GM12878 (cell line): Measurements from ENCODE around the gene LRBA. TPM values are rescaled to one million over a fixed set of nuclear protein-coding genes. Genes with fewer than 3 reads are reported as not detected.

Experiments
- ATAC-seq: fragments of 200-7000 bp; cut with Tn5 transposase; 3 replicates; pipeline ENCODE4 v1.9.1; 2020; ENCODE audit warnings: mild to moderate bottlenecking, moderate library complexity
- BruUV-seq: library from RNA; stranded (reverse); fragments of 400-500 nt; replicated peaks from 2 replicates; lab custom pipeline; 2021; lab: Mats Ljungman, UMichigan
- CTCF ChIA-PET: fragments of 300-600 bp; sonication (Branson Sonifier 250); formaldehyde crosslinking; extraction: SDS; loops from one replicate; lab custom pipeline; 2021; ENCODE audit warnings: inconsistent platforms; lab: Yijun Ruan, JAX
- POLR2A ChIA-PET: fragments of 350-600 bp; formaldehyde crosslinking; extraction: SDS; loops from one replicate; lab custom pipeline; 2021; ENCODE audit warnings: inconsistent platforms; lab: Charles Lee
- RAD21 ChIA-PET: fragments of 300-600 bp; sonication (Branson Sonifier 250); formaldehyde crosslinking; loops from one replicate; lab custom pipeline; 2023; ENCODE audit warnings: antibody characterized with exemption; ENCODE audit not compliant: unreplicated experiment; lab: Charles Lee
- SMC1A ChIA-PET: fragments of 300-600 bp; sonication (Branson Sonifier 250); formaldehyde crosslinking; loops from one replicate; lab custom pipeline; 2023; ENCODE audit not compliant: unreplicated experiment, uncharacterized antibody; lab: Charles Lee
- DNase-seq: peaks from one replicate; pipeline ENCODE4 v3.0.0-alpha.2; 2011; ENCODE audit warnings: low read depth, low spot score
- FAIRE-seq: peaks from 3 replicates; lab custom pipeline; 2011; peaks lifted over from hg19 to GRCh38; lab: Jason Lieb, UNC
- H2AFZ ChIP-seq: 2 replicates; pipeline ENCODE4 v1.6.0; 2011; ENCODE audit warnings: low read depth, low read length, control low read depth; ENCODE audit not compliant: control insufficient read depth
- H3K27ac ChIP-seq: 2 replicates; pipeline ENCODE4 v1.5.1; 2011; ENCODE audit warnings: control low read depth; ENCODE audit not compliant: control insufficient read depth, insufficient read depth
- H3K27me3 ChIP-seq, 2 experiments: replicated peaks in 1 of 2; 2 replicates each; pipeline versions ENCODE4 v1.6.0 to v1.6.1; 2011; ENCODE audit warnings: low read length in 1 of 2; ENCODE audit not compliant: control insufficient read depth in 2 of 2, insufficient read depth in 2 of 2
- H3K36me3 ChIP-seq, 2 experiments: 2 replicates each; pipeline ENCODE4 v1.5.1; 2011; ENCODE audit warnings: low read length in 1 of 2; ENCODE audit not compliant: control insufficient read depth in 2 of 2, insufficient read depth in 2 of 2
- H3K4me1 ChIP-seq: 2 replicates; pipeline ENCODE4 v1.6.1; 2011; ENCODE audit warnings: mild to moderate bottlenecking, low read length, moderate library complexity, mixed read lengths; ENCODE audit not compliant: control insufficient read depth, insufficient read depth
- H3K4me2 ChIP-seq: 2 replicates; pipeline ENCODE4 v1.6.0; 2011; ENCODE audit warnings: control low read depth; ENCODE audit not compliant: control insufficient read depth, insufficient read depth
- H3K4me3 ChIP-seq: fragments of 200-600 bp; sonication (generic); 2 replicates; pipeline ENCODE4 v1.5.1; 2016
- H3K79me2 ChIP-seq: 2 replicates; pipeline ENCODE4 v1.6.0; 2011; ENCODE audit warnings: low read length; ENCODE audit not compliant: control insufficient read depth, insufficient read depth
- H3K9ac ChIP-seq: 2 replicates; pipeline ENCODE4 v1.8.0; 2011; ENCODE audit warnings: low read length, control low read depth, mixed read lengths; ENCODE audit not compliant: control insufficient read depth, insufficient read depth
- H3K9me3 ChIP-seq: replicated peaks from 3 replicates; pipeline ENCODE4 v1.5.1; 2011; ENCODE audit warnings: mild to moderate bottlenecking, low read length; ENCODE audit not compliant: control insufficient read depth, insufficient read depth
- H4K20me1 ChIP-seq: 2 replicates; pipeline ENCODE4 v1.6.0; 2011; ENCODE audit not compliant: control insufficient read depth, insufficient read depth
- EP300 ChIP-seq, 2 experiments: fragments of 150-350 bp in 1 of 2; IDR thresholded peaks; 2 replicates each; pipeline ENCODE4 v1.6.1; 2011 to 2012; ENCODE audit warnings: low read depth in 2 of 2, low read length in 2 of 2, borderline replicate concordance in 1 of 2, improper control_type of control experiment in 1 of 2, inconsistent platforms in 1 of 2; ENCODE audit not compliant: control insufficient read depth in 1 of 2
- FOS ChIP-seq: IDR thresholded peaks from 3 replicates; pipeline ENCODE4 v1.6.1; 2011; ENCODE audit warnings: borderline replicate concordance; ENCODE audit not compliant: insufficient read length; ENCODE audit errors: extremely low read depth
- MTA3 ChIP-seq: IDR thresholded peaks from 2 replicates; pipeline ENCODE4 v1.6.1; 2012; ENCODE audit warnings: low read length, inconsistent platforms, borderline replicate concordance
- NFYA ChIP-seq: IDR thresholded peaks from 2 replicates; pipeline ENCODE4 v1.6.1; 2011; ENCODE audit warnings: low read depth, mild to moderate bottlenecking, low read length, improper control_type of control experiment, borderline replicate concordance
- PML ChIP-seq: IDR thresholded peaks from 2 replicates; pipeline ENCODE4 v1.6.1; 2012; ENCODE audit warnings: low read length, inconsistent platforms
- POLR2AphosphoS2 ChIP-seq: IDR thresholded peaks from 2 replicates; pipeline ENCODE4 v1.6.1; 2011; ENCODE audit warnings: low read depth, mild to moderate bottlenecking, low read length, improper control_type of control experiment, moderate library complexity
- RCOR1 ChIP-seq: conservative IDR thresholded peaks from 2 replicates; pipeline ENCODE4 v1.6.1; 2012; ENCODE audit warnings: low read depth, low read length, improper control_type of control experiment
- RELA ChIP-seq: fragments of 450-650 bp; IDR thresholded peaks from 2 replicates; pipeline ENCODE4 v1.8.0; 2014; ENCODE audit warnings: borderline replicate concordance; ENCODE audit not compliant: partially characterized antibody
- STAT3 ChIP-seq: IDR thresholded peaks from 2 replicates; pipeline ENCODE4 v1.6.1; 2011; ENCODE audit warnings: low read depth, low read length, improper control_type of control experiment
- USF1 ChIP-seq: IDR thresholded peaks from 2 replicates; pipeline ENCODE4 v1.6.1; 2011; ENCODE audit warnings: borderline replicate concordance, low read depth, mild to moderate bottlenecking, moderate library complexity, mixed read lengths, low read length; ENCODE audit not compliant: insufficient read depth; ENCODE audit errors: extremely low read length
- ZNF217 ChIP-seq: fragments of 450-650 bp; IDR thresholded peaks from 2 replicates; pipeline ENCODE4 v1.6.1; 2017; ENCODE audit warnings: antibody characterized with exemption, mild to moderate bottlenecking
- WGBS: methylation state at CpG from one replicate; pipeline ENCODE4 v1.1.6; 2016; ENCODE audit warnings: low lambda C conversion rate; ENCODE audit not compliant: insufficient replicate concordance, insufficient coverage; ENCODE audit errors: missing lambda C conversion rate; 5-methylcytosine and 5-hydroxymethylcytosine counted together
- in situ Hi-C: fragments of 300-500 bp; cut with MboI; formaldehyde crosslinking; loops from 9 replicates; pipeline ENCODE4 v1.14.3; 2018; ENCODE audit warnings: mixed read lengths
- intact Hi-C: fragments of 100-400 bp; cut with micrococcal nuclease; formaldehyde crosslinking; loops from one replicate; pipeline ENCODE4 v1.14.2; 2022; ENCODE audit not compliant: unreplicated experiment
- polyA plus RNA-seq, 11 experiments: library from polyadenylated mRNA; depleted of rRNA in 4 of 11; unstranded in 6 of 11; stranded (reverse) in 5 of 11; fragments of >200 nt; fragmentation: Nextera tagmentation in 4 of 11; fragmentation: Illumina TruSeq in 1 of 11; extraction: Ambion mirVana in 4 of 11; extraction: Trizol in 1 of 11; gene quantifications; 1 replicate in 1 of 11; 2 replicates in 10 of 11; pipeline versions ENCODE4 v1.2.1 to v1.2.3, GENCODE V29; 2011 to 2016; ENCODE audit warnings: inconsistent platforms in 2 of 11, missing spikeins in 2 of 11, low read depth in 1 of 11
- total RNA-seq, 4 experiments: library from RNA; depleted of rRNA in 3 of 4; stranded (reverse); fragments of >200 nt in 3 of 4; fragmentation: Illumina TruSeq in 1 of 4; extraction: Trizol in 1 of 4; gene quantifications; 2 replicates each; pipeline versions ENCODE4 v1.2.1 to v1.2.3, GENCODE V29; 2013 to 2021

Gene LRBA
- total and polyA plus RNA-seq, 10 of the 15 experiments (the other 5 are each of a cell fraction or from before 2014, with no cell fraction given), result 20.3 to 93.4 (median 55.0) TPM

GRCh38 chr4:150235317-150235716 is 779.8 kb downstream of the LRBA start:
- no peaks in the 10 kb centered on the region for H3K36me3 ChIP-seq
- no peak overlapping the region for H3K4me2 ChIP-seq
- RAD21 ChIA-PET, result no interaction called here
- POLR2A ChIA-PET, result no interaction called here
- no peak for FAIRE-seq
- no peak overlapping the region for H3K9ac ChIP-seq
- DNase-seq, result no peak
- no peak overlapping the region for H3K27ac ChIP-seq
- CTCF ChIA-PET, result no interaction called here
- in situ Hi-C loops (no loop called here), intact Hi-C loops (no loop called here)
- ATAC-seq, result no peak
- no peaks in the 10 kb centered on the region for H3K79me2 ChIP-seq
- no peaks in the 10 kb centered on the region; a peak in 2 of 4 replicates for H3K27me3 ChIP-seq
- SMC1A ChIA-PET, result no interaction called here
- no TSS peak for BruUV-seq
- no peaks in the 10 kb centered on the region for H3K9me3 ChIP-seq
- no peak overlapping the region for H3K4me3 ChIP-seq
- H2AFZ ChIP-seq, result no peak overlapping the region
- WGBS, result 40% methylated on average over 5 of the region's 5 CpGs
- no peaks in the 10 kb centered on the region for H4K20me1 ChIP-seq
- H3K4me1 ChIP-seq, result no peaks in the 10 kb centered on the region
- TF ChIP-seq POLR2AphosphoS2, result no peak
- TF ChIP-seq STAT3, result no peak
- no peak for TF ChIP-seq EP300 (IDR thresholded peaks at IDR 0.05; ENCODE audit: borderline replicate concordance in 1 of 2, control insufficient read depth in 1 of 2, low read depth in 2 of 2, low read length in 2 of 2)
- TF ChIP-seq NFYA, result no peak
- TF ChIP-seq PML, result no peak

GRCh38 chr4:150234246-150234645 is 780.8 kb downstream of the LRBA start:
- Histone ChIP-seq H3K9ac (no peak overlapping the region), H3K4me3 (no peak overlapping the region), H3K4me2 (no peak overlapping the region), H2AFZ (no peak overlapping the region), H3K4me1 (no peaks in the 10 kb centered on the region), H3K79me2 (no peaks in the 10 kb centered on the region), H3K27ac (no peak overlapping the region), H4K20me1 (no peaks in the 10 kb centered on the region), H3K27me3 (no peaks in the 10 kb centered on the region; a peak in 2 of 4 replicates), H3K36me3 (no peaks in the 10 kb centered on the region), H3K9me3 (no peaks in the 10 kb centered on the region)
- RAD21 ChIA-PET, result no interaction called here
- 23% methylated on average over 5 of the region's 5 CpGs for WGBS
- BruUV-seq, result no TSS peak
- CTCF ChIA-PET, result interaction anchor here (1.3 kb wide), 1 partner anchor 8 kb away, joined by 4 read pairs; no protein-coding TSS in a partner anchor
- DNase-seq, result no peak
- POLR2A ChIA-PET, result no interaction called here
- in situ Hi-C loops, result no loop called here
- ATAC-seq, result no peak
- TF ChIP-seq RCOR1, result no peak
- TF ChIP-seq ZNF217, result no peak
- no peak for TF ChIP-seq FOS
- no peak for TF ChIP-seq RELA
- TF ChIP-seq MTA3, result no peak
- no peak for TF ChIP-seq USF1
- no peak for FAIRE-seq
- intact Hi-C loops, result no loop called here
- SMC1A ChIA-PET, result interaction anchor here (1.0 to 1.1 kb wide), 2 partner anchors 9 to 70 kb away, joined by 3 read pairs; no protein-coding TSS in a partner anchor
